NCI-H2081 (cell line): ENCODE data around the gene AP2M1.

Experiments used
- DNase-seq, 2 experiments: peaks; one replicate each; lab custom pipeline; 2025; lab: John Stamatoyannopoulos, UW

The AP2M1 gene

DNA sequence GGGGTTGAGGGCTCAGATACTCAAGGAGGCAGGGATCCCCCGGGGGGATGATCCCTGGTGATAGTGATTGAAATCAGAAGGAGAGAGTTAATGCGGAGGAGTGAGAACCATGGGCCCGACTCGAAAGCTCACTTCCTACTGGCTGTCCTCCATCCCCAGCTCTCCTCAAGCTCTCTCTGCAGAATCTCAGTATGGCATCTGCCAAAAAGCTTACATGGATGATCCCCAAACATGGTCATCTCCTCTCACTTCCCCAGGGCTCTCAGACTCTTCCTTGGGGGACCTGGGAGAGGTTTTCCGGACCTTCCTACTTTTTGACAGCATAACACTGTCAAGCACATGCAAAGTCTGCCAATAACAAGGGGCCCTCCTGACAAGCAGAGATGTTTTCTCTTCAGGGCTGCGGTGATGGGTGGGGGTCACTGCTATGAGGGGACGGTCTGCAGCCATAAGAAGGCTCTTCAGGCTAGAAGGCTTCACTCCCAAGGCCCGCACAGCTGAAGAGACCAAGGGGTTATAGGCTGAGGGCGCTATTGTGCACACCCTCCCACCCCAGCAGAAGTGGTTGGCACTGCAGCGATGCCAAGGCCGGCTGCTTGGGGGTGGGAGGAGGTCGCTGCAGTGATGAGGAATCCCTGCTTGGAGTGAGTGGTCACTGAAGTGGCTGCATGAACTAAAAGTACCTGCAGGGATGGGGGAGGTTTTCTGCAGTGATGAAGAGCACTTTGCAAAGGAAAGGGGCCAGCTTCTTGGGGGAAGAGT lies 53.9 kb downstream of the AP2M1 start:
- no peak for DNase-seq

DNA sequence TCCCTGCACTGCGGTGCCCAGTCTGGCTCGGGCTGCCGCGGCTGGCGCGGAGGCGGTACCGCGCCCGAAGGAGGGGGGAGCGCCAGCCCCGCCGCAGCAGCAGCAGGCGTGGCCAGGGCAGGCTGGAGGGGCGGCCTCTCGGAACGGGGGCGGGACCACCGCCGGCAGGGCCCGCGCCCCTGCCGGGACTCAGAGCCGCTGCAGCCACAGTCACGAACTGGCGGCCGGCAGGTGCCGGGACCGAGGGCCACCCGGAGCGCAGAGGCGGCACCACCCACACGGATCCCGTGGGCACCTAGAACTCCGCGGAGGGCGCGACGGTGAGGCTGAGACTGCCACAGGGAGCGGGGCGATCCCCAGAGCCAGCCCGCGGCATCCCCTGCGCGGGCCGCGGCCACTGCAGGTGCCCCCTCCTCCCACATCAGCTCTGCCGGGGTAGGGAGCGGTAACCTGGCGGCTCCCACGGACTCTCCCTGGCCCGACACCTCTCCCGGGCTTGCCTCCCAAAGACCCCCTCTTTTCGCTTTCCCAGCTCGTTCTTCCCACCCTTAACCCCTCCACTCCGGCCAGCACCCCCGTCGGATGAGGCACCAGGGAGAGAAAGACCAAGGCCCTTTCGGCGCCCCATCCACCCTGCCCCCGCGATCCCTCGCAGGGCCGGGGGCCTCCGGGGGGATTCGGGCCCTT lies 54.9 kb downstream of the AP2M1 start, which contains the start of gene VWA5B2:
VWA5B2 (plus strand) TSS at position 192 of the 687 bp plus-strand sequence. CDS start 944 bp downstream, outside the sequence.
- DNase-seq = peak; percentile 88 to 93

DNA sequence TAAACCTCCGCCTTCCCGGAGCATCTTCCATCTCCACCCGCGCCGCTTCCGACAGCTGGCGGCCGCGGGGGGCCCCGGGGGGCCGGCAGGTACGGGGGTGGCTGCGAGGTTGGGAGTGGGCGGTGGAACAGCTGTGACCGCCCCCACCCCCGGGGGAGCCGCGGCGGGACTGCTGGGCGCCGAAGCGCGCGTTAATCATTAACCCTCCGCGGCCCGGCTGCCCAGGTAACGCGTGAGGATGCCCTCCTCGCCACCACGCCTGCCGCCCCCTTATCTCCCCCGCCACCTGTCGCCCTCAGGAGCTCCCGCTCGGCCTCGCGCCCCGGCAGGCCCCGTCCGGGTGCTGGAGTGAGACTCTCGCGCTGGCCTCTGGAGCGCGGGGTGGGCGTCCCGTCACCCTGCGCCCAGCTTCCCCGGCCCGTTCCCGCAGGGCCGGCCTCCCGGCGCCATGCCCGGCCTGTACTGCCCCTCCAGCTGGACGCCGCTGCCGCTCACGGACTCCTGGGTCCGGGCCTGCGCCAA lies 55.5 kb downstream of the AP2M1 start:
- peak; percentile 79 to 84 for DNase-seq

DNA sequence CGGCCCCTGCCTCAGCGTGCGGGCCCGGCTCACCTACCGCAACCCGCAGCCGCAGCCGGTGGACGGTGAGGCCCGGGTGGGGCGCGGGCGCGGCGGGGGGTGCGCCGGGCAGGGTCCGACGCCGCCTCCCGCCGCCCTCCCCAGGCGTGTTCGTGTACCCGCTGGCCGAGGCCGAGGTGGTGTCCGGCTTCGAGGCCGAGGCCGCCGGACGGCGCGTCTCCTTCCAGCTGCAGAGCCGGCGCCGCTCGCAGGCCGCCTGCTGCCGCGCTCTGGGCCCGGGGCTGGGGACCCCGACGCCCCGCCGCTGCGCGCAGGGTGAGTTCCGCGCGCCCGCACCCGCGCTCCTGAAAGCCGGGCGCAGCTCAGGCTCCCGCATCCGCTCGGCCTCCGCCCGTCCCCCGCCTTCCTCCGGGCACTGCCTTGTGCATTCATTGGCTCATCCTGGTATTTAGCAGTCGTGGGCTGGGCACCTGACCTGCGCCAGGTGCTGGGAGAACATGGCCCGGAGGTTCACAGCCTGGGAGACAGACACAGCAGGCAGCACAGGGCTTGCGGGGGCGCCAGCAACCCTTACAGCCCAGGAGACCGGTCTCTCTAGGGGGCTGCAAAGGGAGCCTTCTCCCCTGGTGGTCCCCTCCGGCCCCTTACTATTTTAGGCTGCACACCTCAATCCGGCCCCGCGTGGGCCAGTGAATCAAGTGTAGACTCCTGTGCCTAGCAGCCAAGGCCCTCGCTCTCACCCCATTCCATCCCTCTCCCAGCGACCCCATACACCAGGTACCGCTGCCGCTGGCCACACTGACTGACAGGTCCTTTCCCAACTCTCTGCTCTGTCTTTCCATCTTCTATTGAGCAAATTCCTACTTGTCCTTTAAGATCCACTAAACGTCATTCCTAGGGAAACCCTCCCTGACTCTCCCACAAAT lies 56.2 kb downstream of the AP2M1 start:
- peak; percentile 85 to 91 for DNase-seq

DNA sequence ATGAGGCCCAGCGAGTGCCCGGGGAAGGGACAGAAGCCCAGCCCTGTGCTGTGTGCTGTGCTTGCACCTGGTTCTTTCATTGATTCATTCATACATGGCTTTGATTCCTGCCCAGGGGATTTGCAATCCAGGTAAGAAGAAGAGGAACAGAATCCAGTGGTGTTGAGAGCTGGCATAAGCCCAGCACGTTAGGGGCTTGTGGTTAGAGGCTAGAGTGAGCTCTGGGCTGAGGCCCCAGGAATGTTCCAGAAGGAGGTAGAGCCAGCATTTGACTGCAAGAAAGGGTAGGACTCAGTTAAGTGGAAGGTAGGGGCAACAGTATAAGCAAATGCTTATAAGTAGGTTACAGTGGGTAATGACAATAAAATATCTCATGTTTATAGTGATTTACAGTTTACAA lies 57.0 kb downstream of the AP2M1 start:
- DNase-seq = peak in 1 of 2 experiments; percentile 35

DNA sequence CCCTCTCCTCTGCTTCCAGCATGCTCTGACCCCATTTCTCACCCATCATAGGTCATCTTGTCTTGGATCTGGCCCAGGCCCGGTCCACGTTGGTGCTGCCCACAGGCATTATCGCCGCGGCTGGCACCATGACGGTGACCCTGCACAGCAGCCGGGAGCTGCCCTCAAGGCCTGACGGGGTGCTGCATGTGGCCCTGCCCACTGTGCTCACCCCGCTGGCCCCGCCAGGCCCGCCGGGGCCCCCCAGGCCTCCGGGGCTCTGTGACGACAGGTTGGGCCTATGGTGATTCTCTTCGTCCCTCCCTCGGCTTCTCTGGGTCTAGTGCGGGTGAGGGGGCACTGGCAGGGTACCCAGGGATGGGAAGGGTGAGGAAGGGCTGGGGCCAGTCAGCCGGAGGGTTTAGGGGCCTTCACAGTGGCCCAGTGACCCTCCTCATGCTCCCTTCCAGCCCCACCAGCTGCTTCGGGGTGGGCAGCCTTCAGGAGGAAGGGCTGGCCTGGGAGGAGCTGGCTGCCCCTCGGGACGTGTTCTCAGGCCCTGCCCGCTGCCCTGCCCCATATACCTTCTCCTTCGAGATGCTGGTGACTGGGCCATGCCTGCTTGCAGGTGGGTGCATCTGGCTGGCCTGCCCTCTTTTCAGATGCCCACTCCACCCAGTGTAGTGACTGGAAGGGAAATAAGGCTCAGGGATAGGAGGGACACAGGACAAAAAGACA lies 58.6 kb downstream of the AP2M1 start:
- DNase-seq = no peak
